GM12872 (cell line): ENCODE data around the gene RASAL2.

Source experiments
- CTCF ChIP-seq: IDR thresholded peaks from 3 replicates; pipeline ENCODE4 v1.5.1; 2011; ENCODE audit warnings: low read depth, mild to moderate bottlenecking, low read length, moderate library complexity; ENCODE audit not compliant: insufficient read depth

RASAL2 gene

GRCh38 chr1:178361847-178362246 is 267.9 kb downstream of the RASAL2 start:
- peak; percentile 40; the same call in 2 of the 3 replicates for TF ChIP-seq CTCF

- TF ChIP-seq CTCF = no peak
Measured at GRCh38 chr1:178362747-178363146, 268.8 kb downstream of the RASAL2 start.

GRCh38 chr1:178364782-178365181 is 270.9 kb downstream of the RASAL2 start:
- no peak for TF ChIP-seq CTCF

- no peak for TF ChIP-seq CTCF
Measured at GRCh38 chr1:178367151-178367550, 273.2 kb downstream of the RASAL2 start.

DNA sequence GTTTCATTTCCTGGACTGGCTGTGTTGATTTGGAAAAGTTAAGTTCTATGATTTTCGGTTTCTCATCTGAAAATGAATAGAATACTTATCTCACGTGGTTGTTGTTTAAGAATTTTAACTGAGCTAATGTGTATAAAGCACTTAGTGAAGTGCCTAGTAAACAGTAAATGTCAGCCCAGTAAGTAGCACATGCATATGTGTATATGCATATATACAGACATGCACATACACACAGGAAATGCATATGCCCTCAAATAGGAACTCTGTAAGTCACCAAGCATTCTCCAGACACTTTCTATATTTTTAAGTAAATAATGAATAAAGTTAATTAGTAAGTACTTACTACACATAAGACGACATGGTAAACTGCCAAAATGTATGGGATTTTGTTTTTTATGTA is 274.3 kb downstream of the RASAL2 start:
- TF ChIP-seq CTCF = no peak

GRCh38 chr1:178371235-178371634 is 277.3 kb downstream of the RASAL2 start:
- TF ChIP-seq CTCF = no peak

DNA sequence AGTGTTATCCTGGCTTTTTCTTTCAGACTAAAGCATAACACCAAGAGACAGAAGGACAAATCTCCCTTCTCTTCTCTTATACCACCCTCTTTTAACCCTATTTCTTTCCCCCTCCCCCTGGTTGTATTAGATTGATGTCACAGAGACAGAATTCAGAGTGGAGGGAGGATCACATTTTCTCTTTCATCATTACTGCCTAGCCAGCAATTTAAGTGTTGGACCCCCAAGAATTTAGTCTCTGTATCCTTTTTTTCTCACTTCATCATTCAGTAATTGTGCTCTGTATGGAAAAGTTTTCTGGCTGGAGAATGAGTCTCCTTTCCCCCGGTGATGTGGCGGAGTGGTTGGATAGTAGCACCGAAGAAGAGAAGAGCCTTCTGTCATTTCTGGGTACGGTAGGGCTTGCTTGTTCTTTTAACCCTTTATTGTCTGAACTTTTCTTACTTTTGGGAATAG is 278.1 kb downstream of the RASAL2 start:
- no peak for TF ChIP-seq CTCF

DNA sequence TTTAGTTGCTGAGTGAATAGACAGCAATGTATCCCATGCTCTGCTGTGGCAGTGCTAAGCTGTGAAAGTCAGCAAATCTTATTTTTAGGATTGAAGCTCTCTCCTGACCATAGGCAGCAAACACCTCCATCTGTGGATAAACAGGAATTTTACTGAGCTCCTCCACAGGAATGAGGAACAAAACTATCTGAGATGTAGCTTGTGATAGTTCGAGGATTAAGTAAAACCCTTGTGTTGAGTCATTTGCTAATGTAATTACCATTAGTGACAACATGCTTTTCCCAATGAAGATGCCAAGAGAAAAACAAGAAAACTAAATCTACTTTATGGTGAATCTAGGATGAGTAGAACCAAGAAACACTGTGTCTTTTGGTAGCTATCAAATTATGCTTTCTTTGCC is 280.1 kb downstream of the RASAL2 start:
- TF ChIP-seq CTCF = no peak
